ENCODE data around the gene MAGEA9.
"Not testable (repeated sequence)": the region's sequence is repeated elsewhere in the genome, so short reads cannot be mapped to it uniquely, and the experiment has no call there.

DNA sequence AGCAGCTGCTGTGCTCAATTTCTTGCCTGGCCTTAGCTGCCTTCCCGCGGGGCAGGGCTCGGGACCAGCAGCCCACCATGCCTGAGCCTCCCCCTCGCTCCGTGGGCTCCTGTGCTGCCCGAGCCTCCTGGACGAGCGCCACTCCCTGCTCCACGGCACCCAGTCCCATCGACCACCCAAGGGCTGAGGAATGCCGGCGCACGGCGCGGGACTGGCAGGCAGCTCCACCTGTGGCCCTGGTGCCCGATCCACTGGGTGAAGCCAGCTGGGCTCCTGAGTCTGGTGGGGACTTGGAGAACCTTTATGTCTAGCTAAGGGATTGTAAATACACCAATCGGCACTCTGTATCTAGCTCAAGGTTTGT is 23.0 kb upstream of the MAGEA9 start:
- TF ChIP-seq, protein P1, sequence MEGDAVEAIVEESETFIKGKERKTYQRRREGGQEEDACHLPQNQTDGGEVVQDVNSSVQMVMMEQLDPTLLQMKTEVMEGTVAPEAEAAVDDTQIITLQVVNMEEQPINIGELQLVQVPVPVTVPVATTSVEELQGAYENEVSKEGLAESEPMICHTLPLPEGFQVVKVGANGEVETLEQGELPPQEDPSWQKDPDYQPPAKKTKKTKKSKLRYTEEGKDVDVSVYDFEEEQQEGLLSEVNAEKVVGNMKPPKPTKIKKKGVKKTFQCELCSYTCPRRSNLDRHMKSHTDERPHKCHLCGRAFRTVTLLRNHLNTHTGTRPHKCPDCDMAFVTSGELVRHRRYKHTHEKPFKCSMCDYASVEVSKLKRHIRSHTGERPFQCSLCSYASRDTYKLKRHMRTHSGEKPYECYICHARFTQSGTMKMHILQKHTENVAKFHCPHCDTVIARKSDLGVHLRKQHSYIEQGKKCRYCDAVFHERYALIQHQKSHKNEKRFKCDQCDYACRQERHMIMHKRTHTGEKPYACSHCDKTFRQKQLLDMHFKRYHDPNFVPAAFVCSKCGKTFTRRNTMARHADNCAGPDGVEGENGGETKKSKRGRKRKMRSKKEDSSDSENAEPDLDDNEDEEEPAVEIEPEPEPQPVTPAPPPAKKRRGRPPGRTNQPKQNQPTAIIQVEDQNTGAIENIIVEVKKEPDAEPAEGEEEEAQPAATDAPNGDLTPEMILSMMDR (IDR thresholded peaks at IDR 0.05) = not testable (repeated sequence)
- TF ChIP-seq POLR2A (IDR thresholded peaks at IDR 0.05) = not testable (repeated sequence)
